GM21423 (cell line): ENCODE results near the gene RHOT1.
"Not testable (repeated sequence)": the region's sequence is repeated elsewhere in the genome, so short reads cannot be mapped to it uniquely, and the experiment has no call there.

Experiments used
- ATAC-seq: cut with Tn5 transposase; IDR thresholded peaks from one replicate; pipeline ENCODE4 v1.9.1; 2021; ENCODE audit warnings: mild to moderate bottlenecking, moderate library complexity; ENCODE audit not compliant: unreplicated experiment

Gene RHOT1

DNA sequence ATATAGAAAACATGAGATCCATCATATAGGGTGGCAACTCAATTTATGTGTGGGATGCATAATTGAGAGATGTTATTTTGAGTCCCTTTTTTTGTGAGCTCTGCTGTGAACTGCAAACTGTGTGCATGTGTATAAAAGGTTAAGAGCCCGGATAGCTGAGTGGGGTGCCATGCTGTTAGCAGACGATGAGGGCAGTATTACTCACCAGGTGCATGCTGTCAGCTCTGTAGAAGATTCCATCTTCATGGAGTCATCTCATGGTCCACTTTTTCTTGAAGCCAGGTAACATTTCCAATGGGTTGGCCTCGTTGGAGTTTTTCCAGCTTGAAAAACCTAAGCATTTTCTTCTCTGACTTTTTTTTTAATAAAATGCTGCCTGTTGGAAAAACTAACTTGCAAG is 80.3 kb downstream of the RHOT1 start:
- no peak for ATAC-seq

DNA sequence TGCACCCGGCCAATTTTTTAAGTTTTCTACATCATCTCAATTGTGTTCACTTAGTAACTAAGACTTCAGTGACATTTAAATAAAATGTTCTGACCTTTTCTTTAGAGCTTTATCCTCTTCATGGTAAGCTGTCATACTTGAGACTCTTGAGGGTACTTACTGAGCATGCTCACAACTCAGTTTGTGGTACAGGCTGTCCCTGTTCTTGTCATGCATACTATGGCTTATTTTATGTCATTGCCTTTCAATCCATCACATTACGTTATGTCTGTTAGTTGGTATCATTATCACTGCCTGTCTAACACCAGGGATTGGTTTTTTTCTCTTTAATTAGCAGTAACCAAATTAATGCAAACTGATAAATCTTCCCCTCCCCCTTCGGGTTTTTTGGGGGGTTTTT is 81.4 kb downstream of the RHOT1 start:
- no peak for ATAC-seq

DNA sequence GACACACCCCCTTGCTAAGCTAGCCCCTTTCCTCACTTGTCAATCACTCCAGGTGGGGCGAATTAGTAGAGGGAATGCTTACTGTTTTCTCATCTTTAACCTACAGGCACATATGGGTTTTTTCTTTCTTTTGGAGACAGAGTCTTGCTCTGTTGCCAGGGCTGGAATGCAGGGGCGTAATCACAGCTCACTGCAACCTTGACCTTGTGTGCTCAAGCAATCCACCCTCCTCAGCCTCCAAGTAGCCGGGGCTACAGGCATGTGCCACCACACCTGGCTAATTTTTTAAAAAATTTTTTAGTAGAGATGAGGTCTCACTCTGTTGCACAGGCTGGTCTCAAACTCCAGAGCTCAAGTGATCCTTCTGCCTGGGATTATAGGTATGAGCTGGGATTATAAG is 84.6 kb downstream of the RHOT1 start:
- ATAC-seq = no peak

DNA sequence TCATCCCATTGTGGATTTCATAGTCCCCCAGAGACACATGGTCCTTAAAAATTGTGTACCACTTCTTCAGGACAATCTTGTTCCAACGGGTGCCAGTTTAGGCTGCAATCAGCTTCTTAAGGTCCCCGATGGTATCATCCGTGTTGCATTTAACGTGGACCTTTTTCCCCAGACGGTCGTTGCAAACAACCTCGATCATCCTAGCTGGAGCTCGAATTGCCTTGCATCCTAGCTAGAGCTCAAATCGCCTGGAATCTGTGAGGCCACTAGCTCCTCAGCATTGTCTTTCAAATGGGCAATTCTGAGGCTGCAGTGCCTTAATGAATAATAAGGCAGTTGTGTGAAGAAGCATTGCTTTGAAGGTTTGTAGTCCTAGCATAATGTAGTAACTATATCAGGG is 85.6 kb downstream of the RHOT1 start:
- ATAC-seq = no peak

DNA sequence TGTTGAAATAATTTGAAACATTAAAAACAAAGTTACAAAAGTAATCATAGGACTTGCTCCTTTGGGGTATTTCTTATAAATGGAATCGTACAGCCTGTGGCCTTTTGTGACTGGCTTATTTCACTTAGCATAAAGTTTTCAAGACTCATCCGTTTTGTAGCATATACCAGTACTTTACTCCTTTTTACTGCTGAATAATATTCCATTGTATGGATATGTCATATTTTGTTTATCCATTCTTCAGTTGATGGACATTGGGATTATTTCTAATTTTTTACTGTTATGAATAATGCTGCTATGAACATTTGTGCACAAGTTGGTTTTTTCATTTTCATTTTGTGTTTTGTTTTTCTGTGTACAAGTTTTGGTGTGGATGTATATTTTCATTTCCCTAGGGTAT is 93.3 kb downstream of the RHOT1 start:
- ATAC-seq = no peak

DNA sequence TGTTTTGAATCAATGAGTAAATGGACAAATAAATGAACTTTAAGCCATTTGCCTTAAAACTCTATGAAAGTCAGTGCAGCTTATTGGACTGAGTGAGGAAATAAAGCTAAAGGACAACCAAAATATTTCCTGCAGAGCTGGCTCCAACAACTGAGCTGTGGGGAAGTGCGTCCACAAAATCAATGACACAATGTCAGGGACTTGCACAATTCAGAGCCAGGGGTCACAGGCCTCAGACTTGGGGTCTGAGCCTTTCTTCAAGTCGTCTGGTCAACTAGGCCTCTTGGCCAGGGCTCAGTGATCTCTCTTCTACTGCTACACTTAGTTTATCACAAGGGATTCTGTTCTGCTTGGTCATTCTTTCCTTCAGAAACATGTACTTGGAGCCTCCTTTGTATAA is 97.2 kb downstream of the RHOT1 start:
- ATAC-seq = no peak

DNA sequence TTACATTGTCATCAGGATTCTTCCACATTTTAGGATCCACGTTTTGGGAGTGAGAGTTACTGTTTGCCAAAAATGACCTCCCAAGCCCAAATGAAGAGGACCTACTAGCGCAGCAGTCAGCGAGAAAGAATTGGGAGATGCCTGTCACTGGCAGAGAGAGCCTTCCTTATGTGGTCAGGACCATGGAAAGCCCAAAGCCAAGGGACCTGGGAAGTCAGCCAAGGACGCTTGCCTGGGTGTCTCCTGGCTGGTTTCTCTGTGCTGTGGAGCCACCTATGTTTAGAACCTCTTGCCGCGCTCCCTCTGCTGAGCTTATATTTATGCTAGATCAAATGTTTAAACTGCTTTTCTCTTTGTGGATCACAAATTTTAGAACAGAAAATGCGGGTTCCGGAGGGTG is 98.4 kb downstream of the RHOT1 start:
- ATAC-seq = no peak

DNA sequence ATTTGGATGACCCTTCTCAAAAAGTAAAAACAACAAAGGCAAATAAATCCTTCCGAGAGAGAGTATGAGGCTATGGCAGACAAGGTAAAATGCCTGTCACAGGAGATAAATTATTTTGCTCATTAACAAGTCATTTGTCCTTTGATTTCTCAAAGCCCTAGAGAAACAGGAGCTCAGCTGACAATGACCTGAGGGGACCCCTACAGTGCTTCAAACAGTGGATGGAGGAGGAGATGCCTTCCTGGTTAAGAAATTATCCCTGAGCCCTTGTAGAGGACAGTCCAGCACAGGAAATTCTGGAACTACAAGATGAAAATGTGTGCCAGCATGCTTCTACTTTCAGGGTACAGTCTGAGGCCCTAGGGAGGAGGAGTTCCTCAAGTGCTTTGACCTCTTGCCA is 99.3 kb downstream of the RHOT1 start:
- ATAC-seq = no peak

DNA sequence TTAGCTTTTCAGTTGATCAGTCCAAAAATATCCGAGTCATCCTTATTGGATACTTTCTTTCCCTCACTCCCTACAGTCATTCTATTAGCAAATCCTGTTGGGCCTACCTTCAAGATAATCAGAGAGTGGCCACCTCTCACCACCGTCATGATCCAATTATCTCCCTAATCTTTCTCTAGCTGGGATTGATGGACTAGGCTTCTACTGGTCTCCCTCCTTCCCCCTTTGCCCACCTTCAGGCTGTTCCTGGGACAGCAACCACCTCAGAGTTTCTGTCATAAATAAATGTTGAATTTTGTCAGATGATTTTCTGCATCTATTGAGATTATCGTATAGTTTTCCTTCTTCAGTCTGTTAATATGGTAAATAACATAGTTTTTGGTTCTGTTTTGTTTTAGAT is 107.2 kb downstream of the RHOT1 start:
- ATAC-seq = no peak

DNA sequence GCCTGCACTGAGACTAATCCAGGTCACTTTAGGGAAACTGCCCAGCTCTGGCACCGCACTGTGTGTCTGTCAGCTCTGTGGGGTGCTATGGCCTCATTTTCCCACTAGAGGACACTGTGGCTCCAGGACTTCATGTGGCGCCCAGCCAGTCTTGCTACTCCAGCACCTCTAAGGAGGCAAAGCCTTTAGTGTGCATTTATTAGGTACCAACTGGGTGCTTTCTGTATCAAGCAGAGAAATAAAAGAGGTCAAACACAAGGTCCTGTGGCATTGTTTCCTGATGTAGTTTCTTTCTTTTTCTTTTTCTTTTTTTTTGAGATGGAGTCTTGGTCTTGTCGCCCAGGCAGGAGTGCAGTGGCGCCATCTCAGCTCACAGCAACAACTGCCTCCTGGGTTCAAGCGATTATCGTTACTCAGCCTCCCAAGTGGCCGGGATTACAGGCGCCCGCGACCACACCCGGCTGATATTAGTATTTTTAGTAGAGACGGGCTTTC is 110.9 kb downstream of the RHOT1 start:
- ATAC-seq = no peak

DNA sequence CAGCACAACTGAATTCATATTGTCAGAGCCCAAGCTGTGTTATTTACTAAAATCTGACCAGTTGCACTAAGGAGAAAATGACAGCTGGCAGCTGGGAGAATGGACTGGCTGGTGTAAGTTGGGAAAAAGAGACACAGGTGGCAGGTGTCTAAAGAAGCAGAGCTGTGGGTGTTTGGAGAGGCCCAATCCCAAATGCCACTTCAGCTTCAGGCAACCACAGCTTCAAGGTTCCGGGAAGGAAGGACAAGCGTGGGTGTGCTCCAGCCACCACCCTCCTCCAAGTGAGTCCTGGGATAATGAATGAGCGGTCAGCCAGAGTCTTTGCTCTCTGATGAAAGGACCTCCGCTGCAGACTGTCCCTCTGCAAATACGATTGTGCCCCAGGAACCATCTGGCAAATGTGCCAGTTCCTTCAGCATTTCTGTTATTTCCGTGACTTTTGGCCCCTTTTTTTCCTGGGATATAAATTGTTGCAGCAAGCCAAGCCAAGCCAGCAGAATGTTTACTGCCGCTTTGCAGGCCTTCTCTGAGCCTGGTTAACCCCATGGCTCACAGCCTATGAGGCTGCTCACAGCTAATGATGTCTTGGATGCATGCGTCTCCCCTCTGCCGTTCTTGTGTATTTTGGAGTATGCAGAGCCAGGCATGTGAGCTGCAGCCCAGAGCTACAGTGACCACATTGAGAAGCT is 113.9 kb downstream of the RHOT1 start:
- ATAC-seq = no peak

DNA sequence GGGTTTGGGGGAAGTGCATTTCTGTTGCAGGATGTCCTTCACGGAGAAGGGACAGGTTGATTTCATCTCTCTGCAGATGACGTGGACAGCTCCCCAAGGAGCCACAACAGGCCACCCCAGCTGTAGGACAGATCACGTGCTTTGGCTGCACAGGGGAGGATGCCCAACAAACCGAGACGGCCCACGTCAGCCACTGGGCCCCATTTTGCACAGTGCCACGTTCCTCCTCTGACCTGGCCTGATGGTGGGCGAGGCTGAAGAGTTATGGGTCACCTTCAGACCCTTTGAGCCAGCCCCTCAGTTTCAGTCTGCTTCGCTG is 114.4 kb downstream of the RHOT1 start:
- ATAC-seq = no peak

DNA sequence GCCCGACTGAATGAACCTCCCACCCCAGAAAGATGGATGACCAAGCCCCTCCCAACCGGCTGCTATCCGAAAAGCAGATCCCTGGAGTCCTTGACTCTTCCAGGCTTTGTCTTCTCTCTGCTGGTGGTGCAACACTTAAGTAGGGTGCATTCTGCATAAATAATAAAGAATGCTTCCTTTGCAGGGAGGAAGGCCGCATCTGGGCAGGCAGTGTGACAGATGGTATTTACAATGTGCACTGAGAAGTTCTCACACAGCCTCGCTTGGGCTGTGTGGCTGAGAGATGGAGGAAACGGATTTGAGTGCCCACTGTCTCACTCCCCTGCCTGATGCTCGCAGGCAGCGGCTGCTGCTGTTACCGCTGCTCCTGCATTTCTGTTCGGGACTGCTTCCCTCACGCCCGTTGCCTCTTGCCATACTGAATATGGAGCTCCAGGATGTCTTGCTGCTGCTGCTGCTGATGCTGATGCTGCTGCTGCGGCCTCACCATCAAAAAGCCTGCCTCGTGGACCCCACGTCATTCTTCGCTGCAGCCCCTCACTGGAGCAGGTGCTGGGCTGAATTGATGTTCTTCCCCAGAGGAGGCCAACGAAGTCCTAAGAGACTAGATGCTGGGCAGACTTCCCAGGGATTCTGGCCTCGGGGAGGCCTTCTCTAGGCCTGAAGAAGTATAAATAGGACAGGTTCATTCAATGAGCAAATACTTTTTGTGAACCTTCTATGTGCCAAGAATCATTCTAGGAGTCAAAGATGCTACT is 116.3 kb downstream of the RHOT1 start:
- no peak for ATAC-seq

DNA sequence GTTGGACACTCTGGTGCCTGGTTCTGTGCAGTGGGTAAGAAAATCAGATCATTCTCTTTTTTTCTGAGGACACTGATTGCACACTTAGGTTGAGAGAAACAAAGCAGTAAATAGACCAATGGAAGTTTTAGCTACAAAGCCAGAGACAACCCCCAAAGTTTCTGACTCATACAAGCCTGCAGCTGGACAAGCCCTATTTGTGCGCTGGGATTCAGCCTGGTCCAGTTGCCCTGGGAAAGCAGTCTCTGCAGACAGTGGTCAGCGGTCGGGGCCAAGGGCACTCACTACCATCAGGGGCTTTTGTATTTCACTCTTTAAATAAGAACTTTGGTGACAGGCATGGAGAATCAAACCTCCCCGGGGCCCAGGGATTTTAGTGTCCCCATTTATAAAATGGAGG is 117.3 kb downstream of the RHOT1 start:
- ATAC-seq = no peak

DNA sequence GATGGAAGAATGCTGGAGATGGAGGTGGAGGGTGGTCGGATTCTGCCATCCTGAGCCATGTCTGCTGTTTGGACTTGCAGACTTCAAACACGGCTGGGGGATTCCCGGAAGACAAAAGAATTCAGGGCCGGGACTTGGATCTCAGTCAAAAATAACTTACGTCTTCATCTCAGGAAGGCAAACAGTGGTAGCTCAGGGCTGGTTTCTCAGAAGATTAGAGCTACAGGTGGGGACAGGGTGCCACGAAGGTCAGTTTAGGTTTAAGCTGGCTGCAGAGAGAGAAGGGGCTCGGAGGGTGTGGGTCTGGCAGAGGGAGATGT is 119.1 kb downstream of the RHOT1 start:
- ATAC-seq = no peak

DNA sequence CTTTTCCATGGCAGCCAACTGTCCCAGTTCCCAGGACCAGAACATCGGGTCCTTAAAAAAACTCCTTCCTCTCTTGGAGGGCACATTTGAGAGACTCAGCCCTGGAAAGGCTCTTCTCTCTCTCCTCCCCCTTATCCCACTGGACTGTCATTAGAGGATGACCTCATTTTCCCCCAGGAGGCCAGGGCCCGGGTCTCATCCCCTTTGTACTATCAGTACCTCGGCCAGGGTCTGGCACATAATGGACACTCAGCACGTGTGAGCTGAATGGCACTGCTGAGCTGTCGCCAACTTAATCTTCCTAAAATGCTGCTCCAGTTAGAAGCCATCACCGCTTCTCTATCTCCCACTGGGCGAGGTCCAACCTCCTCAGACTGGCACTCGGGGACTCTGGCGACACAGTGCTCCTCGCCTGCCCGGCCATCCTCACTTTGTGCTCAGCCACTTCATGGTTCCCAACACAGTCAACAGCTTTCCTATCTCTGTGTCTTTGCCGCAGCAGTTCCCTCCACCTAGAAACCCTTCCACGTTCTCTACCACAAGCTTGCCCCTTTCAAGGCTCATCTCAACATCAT is 119.7 kb downstream of the RHOT1 start:
- ATAC-seq = no peak

DNA sequence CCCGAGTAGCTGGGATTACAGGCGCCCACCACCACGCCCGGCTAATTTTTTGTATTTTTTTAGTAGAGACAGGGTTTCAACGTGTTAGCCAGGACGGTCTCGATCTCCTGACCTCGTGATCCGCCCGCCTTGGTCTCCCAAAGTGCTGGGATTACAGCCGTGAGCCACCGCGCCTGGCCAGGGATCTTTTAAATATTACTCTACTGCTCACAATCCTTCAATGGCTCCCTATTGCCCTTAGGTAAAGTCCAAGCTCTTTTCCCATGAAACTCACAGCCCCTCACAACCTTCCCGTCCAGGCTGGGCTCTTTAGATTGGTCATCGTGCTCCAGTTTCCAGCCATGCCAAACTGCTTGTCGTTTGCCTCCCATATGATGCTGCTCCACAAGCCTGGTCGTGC is 121.2 kb downstream of the RHOT1 start:
- ATAC-seq = not testable (repeated sequence)

DNA sequence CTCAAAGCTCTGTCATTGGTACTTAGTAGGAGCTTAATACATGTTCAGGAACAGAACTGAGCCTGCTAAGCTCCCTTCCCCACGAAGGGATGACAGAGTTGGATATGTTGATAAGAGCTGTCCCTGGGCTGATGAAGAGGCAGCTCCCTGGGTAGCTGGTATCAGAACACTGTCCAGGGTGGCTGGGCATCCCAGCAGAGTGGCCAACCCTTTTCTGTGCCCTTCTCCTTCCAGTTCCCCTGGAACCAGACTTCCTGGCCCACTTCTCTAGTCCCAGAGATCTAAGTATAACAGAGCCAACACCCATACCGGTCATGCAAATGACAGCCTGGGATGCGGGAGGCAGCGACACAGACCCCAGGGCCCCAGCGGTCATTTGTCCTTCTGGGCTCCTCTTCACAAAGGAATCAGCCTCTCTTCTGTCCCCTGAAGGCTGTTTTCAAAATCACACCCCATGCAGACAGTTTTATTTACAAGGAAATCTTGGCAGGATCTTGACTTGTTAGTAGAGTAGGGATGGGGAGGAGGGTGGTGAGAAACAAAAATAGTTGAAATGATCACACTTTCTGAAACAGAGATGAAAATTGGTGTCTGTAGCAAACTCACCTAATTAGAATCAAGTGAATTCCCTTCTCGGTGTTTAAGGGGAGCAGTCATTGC is 122.0 kb downstream of the RHOT1 start:
- ATAC-seq = no peak

DNA sequence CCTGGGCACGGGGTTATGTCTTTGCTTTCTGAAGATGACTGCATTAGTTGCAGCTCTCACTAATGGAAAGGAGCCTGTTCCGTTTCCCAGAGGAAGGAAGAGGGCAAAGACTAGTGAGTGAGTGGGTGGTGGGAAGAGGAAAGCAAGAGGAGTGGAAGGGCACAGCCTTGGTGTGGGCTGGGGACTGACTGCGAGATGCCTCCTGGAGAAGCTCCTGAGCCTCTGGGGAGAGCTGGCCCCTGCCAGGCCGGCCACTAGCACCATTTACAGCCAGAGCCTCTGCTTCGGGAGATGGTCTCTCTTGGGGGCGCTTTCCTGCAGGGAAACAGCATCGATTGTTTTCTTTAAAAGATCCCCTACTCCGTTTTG is 122.5 kb downstream of the RHOT1 start:
- ATAC-seq = no peak

DNA sequence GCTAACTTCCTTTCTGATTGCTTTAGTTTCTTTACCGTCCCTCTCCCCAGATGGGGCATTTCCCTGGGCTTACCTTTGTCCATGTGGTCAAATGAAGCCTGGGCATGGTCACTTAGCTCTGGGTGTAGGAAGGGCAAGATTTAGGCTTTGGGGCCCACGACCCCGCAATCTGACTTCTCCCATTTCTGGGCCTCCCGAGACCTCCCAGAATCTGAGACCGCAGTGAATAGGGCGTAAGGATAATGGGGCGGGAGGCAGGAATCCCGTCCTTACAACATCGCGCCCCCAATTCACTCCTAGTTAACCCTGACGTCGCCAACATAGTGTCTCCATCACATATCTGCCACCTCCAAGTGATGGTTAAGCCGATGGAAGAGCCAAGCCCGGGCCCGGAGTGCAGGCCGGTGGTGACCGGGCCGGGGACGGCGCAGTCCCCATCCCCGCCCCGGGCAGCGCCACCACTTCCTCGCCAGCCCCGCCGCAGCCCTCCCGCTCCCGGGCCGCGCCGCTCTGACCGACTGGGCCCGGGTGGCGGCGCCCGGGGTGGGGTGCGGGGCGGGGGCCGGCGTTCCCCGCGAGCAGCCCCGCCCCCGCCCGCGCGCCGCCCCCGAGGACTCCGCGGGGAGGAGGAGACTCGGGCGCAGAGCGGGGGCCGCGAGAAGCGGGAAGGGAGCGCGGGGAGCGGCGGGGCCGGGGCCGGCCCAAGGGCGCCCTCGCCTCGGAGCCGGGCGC is 123.1 kb downstream of the RHOT1 start, which contains the start of gene RHBDL3:
TSS of gene RHBDL3 (plus strand) at position 641 of the 732 bp plus-strand sequence. CDS start 358 bp downstream, outside the sequence.
- ATAC-seq = no peak

DNA sequence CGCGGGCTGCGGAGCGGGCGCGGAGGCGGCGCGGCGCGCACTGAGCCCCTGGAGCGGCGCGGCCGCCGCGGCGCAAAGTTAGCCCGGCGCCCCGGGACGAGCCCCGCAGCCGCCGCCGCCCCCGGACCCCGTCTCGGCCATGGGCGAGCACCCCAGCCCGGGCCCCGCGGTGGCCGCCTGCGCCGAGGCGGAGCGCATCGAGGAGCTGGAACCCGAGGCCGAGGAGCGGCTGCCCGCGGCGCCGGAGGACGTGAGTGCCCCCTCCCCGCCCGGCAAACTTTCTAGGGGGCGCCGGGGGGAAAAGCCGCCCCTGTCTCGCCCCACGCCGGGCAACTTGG is 123.7 kb downstream of the RHOT1 start:
- no peak for ATAC-seq
